Progenitor cell of endocrine pancreas (in vitro differentiated cells): Measurements from ENCODE around the gene THADA. TPM values are rescaled to one million over a fixed set of nuclear protein-coding genes. Genes with fewer than 3 reads are reported as not detected.

ENCODE experiments used
- DNase-seq: peaks from one replicate; pipeline ENCODE4 v3.0.0; 2021; ENCODE audit warnings: low spot score; ENCODE audit not compliant: unreplicated experiment
- H3K27ac Mint-ChIP-seq: 2 replicates; pipeline ENCODE4 v1.8.0; 2021; ENCODE audit warnings: mild to moderate bottlenecking, moderate library complexity, mixed read lengths
- H3K27me3 Mint-ChIP-seq: 2 replicates; pipeline ENCODE4 v1.8.0; 2021; ENCODE audit warnings: mixed read lengths
- H3K36me3 Mint-ChIP-seq: 2 replicates; pipeline ENCODE4 v1.8.0; 2022; ENCODE audit warnings: mixed read lengths; ENCODE audit not compliant: insufficient read depth
- H3K4me1 Mint-ChIP-seq: 2 replicates; pipeline ENCODE4 v1.8.0; 2021; ENCODE audit warnings: low read depth, mixed read lengths
- H3K4me3 Mint-ChIP-seq: 2 replicates; pipeline ENCODE4 v1.8.0; 2021; ENCODE audit warnings: low read depth, mild to moderate bottlenecking, moderate library complexity, mixed read lengths
- H3K9me3 Mint-ChIP-seq: 2 replicates; pipeline ENCODE4 v1.8.0; 2021; ENCODE audit warnings: low read depth, mixed read lengths
- total RNA-seq: library from RNA; stranded (reverse); gene quantifications from 2 replicates; pipeline ENCODE4 v1.2.1, GENCODE V29; 2021
- TF ChIP-seq, protein P1 (sequence below): fragments of 200-600 bp; sonication (generic); IDR thresholded peaks from one replicate; pipeline ENCODE4 v1.5.0; 2021; ENCODE audit warnings: antibody characterized with exemption, mild to moderate bottlenecking; ENCODE audit not compliant: unreplicated experiment

The THADA gene
- total RNA-seq, 1 donor from 2014 or later: 39.4 TPM

DNA sequence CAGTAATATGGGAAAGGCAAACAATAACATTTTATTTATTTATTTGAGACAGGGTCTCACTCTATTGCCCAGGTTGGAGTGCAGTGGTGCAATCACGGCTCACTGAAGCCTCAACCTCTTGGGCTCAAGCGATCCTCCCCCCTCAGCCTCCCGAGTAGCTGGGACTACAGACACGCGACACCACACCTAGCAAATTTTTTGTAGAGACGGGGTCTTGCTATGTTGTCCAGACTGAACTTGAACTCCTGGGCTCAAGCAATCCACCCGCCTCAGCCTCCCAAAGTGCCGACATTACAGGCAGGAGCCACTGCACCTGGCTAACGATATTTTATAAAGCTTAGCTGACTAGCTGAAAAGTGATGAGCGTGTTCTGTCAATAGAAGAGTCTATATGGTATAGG is 23.7 kb upstream of the THADA start:
- no peaks in the 10 kb centered on the region for H3K27me3 Mint-ChIP-seq
- no peaks in the 10 kb centered on the region for H3K36me3 Mint-ChIP-seq
- no peaks in the 10 kb centered on the region for H3K4me1 Mint-ChIP-seq
- no peak overlapping the region for H3K4me3 Mint-ChIP-seq
- TF ChIP-seq, protein P1, sequence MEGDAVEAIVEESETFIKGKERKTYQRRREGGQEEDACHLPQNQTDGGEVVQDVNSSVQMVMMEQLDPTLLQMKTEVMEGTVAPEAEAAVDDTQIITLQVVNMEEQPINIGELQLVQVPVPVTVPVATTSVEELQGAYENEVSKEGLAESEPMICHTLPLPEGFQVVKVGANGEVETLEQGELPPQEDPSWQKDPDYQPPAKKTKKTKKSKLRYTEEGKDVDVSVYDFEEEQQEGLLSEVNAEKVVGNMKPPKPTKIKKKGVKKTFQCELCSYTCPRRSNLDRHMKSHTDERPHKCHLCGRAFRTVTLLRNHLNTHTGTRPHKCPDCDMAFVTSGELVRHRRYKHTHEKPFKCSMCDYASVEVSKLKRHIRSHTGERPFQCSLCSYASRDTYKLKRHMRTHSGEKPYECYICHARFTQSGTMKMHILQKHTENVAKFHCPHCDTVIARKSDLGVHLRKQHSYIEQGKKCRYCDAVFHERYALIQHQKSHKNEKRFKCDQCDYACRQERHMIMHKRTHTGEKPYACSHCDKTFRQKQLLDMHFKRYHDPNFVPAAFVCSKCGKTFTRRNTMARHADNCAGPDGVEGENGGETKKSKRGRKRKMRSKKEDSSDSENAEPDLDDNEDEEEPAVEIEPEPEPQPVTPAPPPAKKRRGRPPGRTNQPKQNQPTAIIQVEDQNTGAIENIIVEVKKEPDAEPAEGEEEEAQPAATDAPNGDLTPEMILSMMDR: no peak
- H3K27ac Mint-ChIP-seq: no peak overlapping the region
- H3K9me3 Mint-ChIP-seq: no peaks in the 10 kb centered on the region
- DNase-seq: no peak

GRCh38 chr2:43616967-43617680 is 21.3 kb upstream of the THADA start:
- DNase-seq: no peak
- Mint-ChIP-seq H3K4me3 (no peak overlapping the region), H3K4me1 (peaks cover 5% of the 10 kb centered on the region), H3K27ac (no peak overlapping the region), H3K9me3 (no peaks in the 10 kb centered on the region), H3K27me3 (peaks cover 3% of the 10 kb centered on the region), H3K36me3 (no peaks in the 10 kb centered on the region)
- TF ChIP-seq, protein P1: no peak

- Mint-ChIP-seq H3K27ac (no peak overlapping the region), H3K27me3 (peaks cover 3% of the 10 kb centered on the region), H3K4me3 (no peak overlapping the region), H3K4me1 (peaks cover 13% of the 10 kb centered on the region), H3K9me3 (no peaks in the 10 kb centered on the region), H3K36me3 (no peaks in the 10 kb centered on the region)
- TF ChIP-seq, protein P1: no peak
- no peak for DNase-seq
Measured at GRCh38 chr2:43612944-43613343, 17.1 kb upstream of the THADA start.

- TF ChIP-seq, protein P1: peak; percentile 85
- Mint-ChIP-seq H3K4me3 (no peak overlapping the region), H3K27ac (peak overlapping the region; percentile 53), H3K4me1 (peaks cover 13% of the 10 kb centered on the region), H3K9me3 (no peaks in the 10 kb centered on the region), H3K27me3 (peaks cover 3% of the 10 kb centered on the region), H3K36me3 (no peaks in the 10 kb centered on the region)
- peak; percentile 46 for DNase-seq
Measured at GRCh38 chr2:43611987-43612894, 16.4 kb upstream of the THADA start.

DNA sequence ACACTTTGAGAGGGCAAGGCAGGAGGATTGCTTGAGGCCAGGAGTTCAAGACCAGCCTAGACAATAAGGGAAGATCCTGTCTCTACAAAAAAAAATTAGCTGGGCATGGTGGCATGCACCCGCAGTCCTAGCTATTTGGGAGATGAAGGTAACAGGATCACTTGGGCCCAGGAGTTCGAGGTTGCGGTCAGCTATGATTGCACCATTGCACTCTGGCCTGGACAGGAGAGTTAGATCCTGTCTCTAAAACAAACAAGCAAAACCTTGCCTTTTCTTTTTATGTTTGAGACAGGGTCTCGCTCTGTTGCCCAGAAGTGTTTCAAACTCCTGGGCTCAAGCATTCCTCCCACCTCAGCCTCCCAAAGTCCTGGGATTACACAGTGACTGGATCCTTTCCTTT is 14.5 kb upstream of the THADA start:
- peaks cover 13% of the 10 kb centered on the region for H3K4me1 Mint-ChIP-seq

More for the DNA sequence above, 14.5 kb upstream of the THADA start:
- Mint-ChIP-seq H3K36me3 (no peaks in the 10 kb centered on the region), H3K27me3 (peaks cover 3% of the 10 kb centered on the region), H3K4me3 (no peak overlapping the region), H3K27ac (no peak overlapping the region), H3K9me3 (no peaks in the 10 kb centered on the region)
- DNase-seq: no peak
- TF ChIP-seq, protein P1: no peak
